H9 (cell line): ENCODE measurements around the gene OR2T10. TPM values are rescaled to one million over a fixed set of nuclear protein-coding genes. Genes with fewer than 3 reads are reported as not detected.

Source experiments
- DNase-seq: peaks from one replicate; pipeline ENCODE4 v3.0.0-alpha.2; 2017
- H2AFZ ChIP-seq: one replicate; pipeline ENCODE4 v1.6.1; 2013; ENCODE audit warnings: mild to moderate bottlenecking, low read length, control low read depth, moderate library complexity
- H2AK5ac ChIP-seq: 2 replicates; pipeline ENCODE4 v1.6.1; 2013; ENCODE audit warnings: low read length, control low read depth, mixed read lengths; ENCODE audit not compliant: insufficient read length
- H2BK120ac ChIP-seq: one replicate; pipeline ENCODE4 v1.6.1; 2013; ENCODE audit warnings: low read depth, mild to moderate bottlenecking, low read length, control low read depth, inconsistent platforms; ENCODE audit not compliant: poor library complexity, severe bottlenecking
- H2BK12ac ChIP-seq: 2 replicates; pipeline ENCODE4 v1.6.1; 2013; ENCODE audit warnings: low read length, control low read depth, mixed read lengths, low read depth; ENCODE audit not compliant: insufficient read length
- H2BK15ac ChIP-seq: 2 replicates; pipeline ENCODE4 v1.6.1; 2013; ENCODE audit warnings: low read depth, low read length, control low read depth
- H2BK20ac ChIP-seq: one replicate; pipeline ENCODE4 v1.6.1; 2013; ENCODE audit warnings: low read depth, mild to moderate bottlenecking, low read length, control low read depth, inconsistent platforms; ENCODE audit not compliant: poor library complexity, severe bottlenecking
- H2BK5ac ChIP-seq: 2 replicates; pipeline ENCODE4 v1.6.1; 2013; ENCODE audit warnings: low read length, control low read depth, mixed read lengths; ENCODE audit not compliant: insufficient read length
- H3K14ac ChIP-seq: 2 replicates; pipeline ENCODE4 v1.6.1; 2013; ENCODE audit warnings: low read length, control low read depth; ENCODE audit not compliant: insufficient read depth
- H3K18ac ChIP-seq: 2 replicates; pipeline ENCODE4 v1.6.1; 2013; ENCODE audit warnings: low read depth, mild to moderate bottlenecking, mixed read lengths, low read length, control low read depth; ENCODE audit not compliant: insufficient read length
- H3K23ac ChIP-seq: 2 replicates; pipeline ENCODE4 v1.6.1; 2013; ENCODE audit warnings: low read length, control low read depth, mixed read lengths, low read depth; ENCODE audit not compliant: insufficient read length
- H3K23me2 ChIP-seq: 2 replicates; pipeline ENCODE4 v1.6.1; 2013; ENCODE audit warnings: low read depth, mild to moderate bottlenecking, mixed read lengths, low read length, control low read depth; ENCODE audit not compliant: insufficient read length, poor library complexity, severe bottlenecking
- H3K27ac ChIP-seq: 2 replicates; pipeline ENCODE4 v1.5.1; 2013; ENCODE audit warnings: low read length, control low read depth, mixed read lengths, low read depth; ENCODE audit not compliant: insufficient read length
- H3K27me3 ChIP-seq: 2 replicates; pipeline ENCODE4 v1.6.1; 2013; ENCODE audit warnings: low read length, control low read depth, inconsistent platforms; ENCODE audit not compliant: insufficient read depth
- H3K4ac ChIP-seq: 2 replicates; pipeline ENCODE4 v1.6.1; 2013; ENCODE audit warnings: low read depth, mild to moderate bottlenecking, control low read depth, inconsistent platforms, low read length, moderate library complexity
- H3K4me1 ChIP-seq: 2 replicates; pipeline ENCODE4 v1.6.1; 2013; ENCODE audit warnings: low read length, control low read depth, inconsistent platforms; ENCODE audit not compliant: insufficient read depth
- H3K4me2 ChIP-seq: 2 replicates; pipeline ENCODE4 v1.6.1; 2013; ENCODE audit warnings: low read length, control low read depth, mixed read lengths; ENCODE audit not compliant: insufficient read length, insufficient read depth
- H3K56ac ChIP-seq: 2 replicates; pipeline ENCODE4 v1.6.1; 2013; ENCODE audit warnings: low read depth, mild to moderate bottlenecking, mixed read lengths, low read length, control low read depth; ENCODE audit not compliant: insufficient read length
- H3K79me1 ChIP-seq: 2 replicates; pipeline ENCODE4 v1.6.1; 2013; ENCODE audit warnings: low read depth, mild to moderate bottlenecking, moderate library complexity, low read length, control low read depth, inconsistent platforms; ENCODE audit not compliant: insufficient read depth, poor library complexity, severe bottlenecking
- H3K79me2 ChIP-seq: 2 replicates; pipeline ENCODE4 v1.6.1; 2013; ENCODE audit warnings: low read length, control low read depth, inconsistent platforms; ENCODE audit not compliant: insufficient read depth
- H3K9ac ChIP-seq: 2 replicates; pipeline ENCODE4 v1.6.1; 2013; ENCODE audit warnings: low read length, control low read depth, mixed read lengths; ENCODE audit not compliant: insufficient read length; ENCODE audit errors: extremely low read depth
- H3K9me3 ChIP-seq: one replicate; pipeline ENCODE4 v1.6.1; 2013; ENCODE audit warnings: low read depth, low read length, inconsistent platforms; ENCODE audit not compliant: control insufficient read depth
- H3T11ph ChIP-seq: one replicate; pipeline ENCODE4 v1.6.1; 2013; ENCODE audit warnings: mild to moderate bottlenecking, low read length, control low read depth, inconsistent platforms
- H4K20me1 ChIP-seq: one replicate; pipeline ENCODE4 v1.6.1; 2013; ENCODE audit not compliant: control insufficient read depth, insufficient read length, insufficient read depth
- H4K5ac ChIP-seq: 2 replicates; pipeline ENCODE4 v1.6.1; 2013; ENCODE audit warnings: low read depth, mild to moderate bottlenecking, mixed read lengths, low read length, control low read depth; ENCODE audit not compliant: insufficient read length
- H4K8ac ChIP-seq: replicated peaks from 2 replicates; pipeline ENCODE4 v1.6.1; 2013; ENCODE audit warnings: low read length, control low read depth, mixed read lengths, low read depth; ENCODE audit not compliant: insufficient read length
- H4K91ac ChIP-seq: 2 replicates; pipeline ENCODE4 v1.6.1; 2013; ENCODE audit warnings: low read depth, mild to moderate bottlenecking, moderate library complexity, mixed read lengths, low read length, control low read depth; ENCODE audit not compliant: insufficient read length
- H3K27ac Mint-ChIP-seq, 3 experiments: 2 replicates in 2 of 3; 3 replicates in 1 of 3; pipeline ENCODE4 v1.8.0; 2020 to 2021; ENCODE audit warnings: mixed read lengths in 3 of 3, mild to moderate bottlenecking in 1 of 3, moderate library complexity in 1 of 3
- H3K27me3 Mint-ChIP-seq: 2 replicates; pipeline ENCODE4 v1.8.0; 2021; ENCODE audit warnings: low read depth, mild to moderate bottlenecking, moderate library complexity, mixed read lengths
- H3K36me3 Mint-ChIP-seq, 3 experiments: 2 replicates in 2 of 3; 3 replicates in 1 of 3; pipeline ENCODE4 v1.8.0; 2020 to 2021; ENCODE audit warnings: low read depth in 3 of 3, mixed read lengths in 3 of 3; ENCODE audit not compliant: insufficient read depth in 1 of 3
- H3K4me1 Mint-ChIP-seq, 2 experiments: 2 replicates each; pipeline ENCODE4 v1.8.0; 2020; ENCODE audit warnings: mixed read lengths in 2 of 2
- H3K4me3 Mint-ChIP-seq, 2 experiments: 2 replicates in 1 of 2; 3 replicates in 1 of 2; pipeline ENCODE4 v1.8.0; 2020 to 2021; ENCODE audit warnings: mild to moderate bottlenecking in 2 of 2, mixed read lengths in 2 of 2, moderate library complexity in 1 of 2
- H3K9me3 Mint-ChIP-seq, 2 experiments: 2 replicates in 1 of 2; 3 replicates in 1 of 2; pipeline ENCODE4 v1.8.0; 2020; ENCODE audit warnings: mild to moderate bottlenecking in 2 of 2, mixed read lengths in 2 of 2, moderate library complexity in 1 of 2
- WGBS: extraction: QIAGEN DNeasy Blood & Tissue Kit; methylation state at CpG from one replicate; pipeline ENCODE4 v1.1.7; 2013; ENCODE audit warnings: missing lambda C conversion rate, low lambda C conversion rate, mixed read lengths; ENCODE audit not compliant: insufficient read length; ENCODE audit errors: extremely low coverage; 5-methylcytosine and 5-hydroxymethylcytosine counted together
- total RNA-seq: library from RNA; stranded (reverse); gene quantifications from 2 replicates; pipeline ENCODE4 v1.2.1, GENCODE V29; 2021
- TF ChIP-seq, protein P1 (sequence below): fragments of 200-600 bp; sonication (generic); conservative IDR thresholded peaks from 3 replicates; pipeline ENCODE4 v1.8.0; 2021; ENCODE audit warnings: antibody characterized with exemption, mild to moderate bottlenecking

The OR2T10 gene
- total RNA-seq, 1 experiment from 2014 or later: not detected

DNA sequence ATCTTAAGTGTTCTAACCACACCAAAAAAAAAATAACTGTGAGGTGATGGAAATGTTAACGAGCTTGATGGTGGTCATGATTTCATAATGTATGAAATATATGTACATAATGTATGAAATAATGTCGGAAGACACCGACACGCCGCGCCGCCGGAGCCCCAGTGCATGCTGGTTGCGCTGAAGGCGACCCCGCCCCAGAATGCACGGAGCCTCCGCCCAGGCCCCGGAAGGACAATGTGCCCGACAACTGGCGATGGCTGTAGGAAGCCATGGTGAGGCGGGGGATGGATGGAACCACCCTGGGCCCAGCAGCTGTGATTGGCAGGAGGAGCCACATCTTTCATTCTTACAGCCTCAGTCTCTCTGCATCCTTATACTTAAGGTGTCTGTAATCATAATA is 7.4 kb downstream of the OR2T10 start:
- DNase-seq: no peak
- H3K9me3 ChIP-seq: peaks cover 53% of the 10 kb centered on the region
- H4K5ac ChIP-seq: no peak overlapping the region
- no peak overlapping the region for H4K91ac ChIP-seq
- H2BK5ac ChIP-seq: no peak overlapping the region
- TF ChIP-seq, protein P1, sequence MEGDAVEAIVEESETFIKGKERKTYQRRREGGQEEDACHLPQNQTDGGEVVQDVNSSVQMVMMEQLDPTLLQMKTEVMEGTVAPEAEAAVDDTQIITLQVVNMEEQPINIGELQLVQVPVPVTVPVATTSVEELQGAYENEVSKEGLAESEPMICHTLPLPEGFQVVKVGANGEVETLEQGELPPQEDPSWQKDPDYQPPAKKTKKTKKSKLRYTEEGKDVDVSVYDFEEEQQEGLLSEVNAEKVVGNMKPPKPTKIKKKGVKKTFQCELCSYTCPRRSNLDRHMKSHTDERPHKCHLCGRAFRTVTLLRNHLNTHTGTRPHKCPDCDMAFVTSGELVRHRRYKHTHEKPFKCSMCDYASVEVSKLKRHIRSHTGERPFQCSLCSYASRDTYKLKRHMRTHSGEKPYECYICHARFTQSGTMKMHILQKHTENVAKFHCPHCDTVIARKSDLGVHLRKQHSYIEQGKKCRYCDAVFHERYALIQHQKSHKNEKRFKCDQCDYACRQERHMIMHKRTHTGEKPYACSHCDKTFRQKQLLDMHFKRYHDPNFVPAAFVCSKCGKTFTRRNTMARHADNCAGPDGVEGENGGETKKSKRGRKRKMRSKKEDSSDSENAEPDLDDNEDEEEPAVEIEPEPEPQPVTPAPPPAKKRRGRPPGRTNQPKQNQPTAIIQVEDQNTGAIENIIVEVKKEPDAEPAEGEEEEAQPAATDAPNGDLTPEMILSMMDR: no peak
- H2AK5ac ChIP-seq: no peak overlapping the region
- H3K27ac ChIP-seq: no peak overlapping the region
- no peak overlapping the region for H3K4ac ChIP-seq
- no peaks in the 10 kb centered on the region; the same call in 1 of the 2 replicates for H3K27me3 Mint-ChIP-seq
- H3K9ac ChIP-seq: no peak overlapping the region
- WGBS: no CpG with 5 or more reads among the region's 17 CpGs
- no peak overlapping the region for H2BK12ac ChIP-seq
- H3K36me3 Mint-ChIP-seq: peaks cover 2 to 25% (median 6%) of the 10 kb centered on the region in 3 experiments; a peak in 4 of 7 replicates
- no peak overlapping the region for H2BK120ac ChIP-seq
- no peaks in the 10 kb centered on the region for H3K4me1 Mint-ChIP-seq
- no peaks in the 10 kb centered on the region for H3K79me1 ChIP-seq
- no peaks in the 10 kb centered on the region for H4K20me1 ChIP-seq
- H3K4me1 ChIP-seq: no peaks in the 10 kb centered on the region
- H3K4me3 Mint-ChIP-seq: no peak overlapping the region
- no peak overlapping the region for H3T11ph ChIP-seq
- no peak overlapping the region for H2BK15ac ChIP-seq
- no peaks in the 10 kb centered on the region for H3K27me3 ChIP-seq
- no peak overlapping the region for H3K14ac ChIP-seq
- H3K79me2 ChIP-seq: no peaks in the 10 kb centered on the region
- no peaks in the 10 kb centered on the region for H3K23me2 ChIP-seq
- no peak overlapping the region for H3K56ac ChIP-seq
- no peak overlapping the region for H3K18ac ChIP-seq
- H2AFZ ChIP-seq: no peak overlapping the region
- H3K4me2 ChIP-seq: no peak overlapping the region
- no peak overlapping the region for H4K8ac ChIP-seq
- no peak overlapping the region for H2BK20ac ChIP-seq
- no peak overlapping the region for H3K23ac ChIP-seq
- H3K27ac Mint-ChIP-seq: no peak overlapping the region
- peaks cover 79 to 85% of the 10 kb centered on the region in 2 experiments for H3K9me3 Mint-ChIP-seq
